GM19463 (cell line): Measurements from ENCODE around the gene GPSM3.

ENCODE experiments used
- ATAC-seq: cut with Tn5 transposase; IDR thresholded peaks from one replicate; pipeline ENCODE4 v1.9.1; 2021; ENCODE audit warnings: mild to moderate bottlenecking, moderate library complexity; ENCODE audit not compliant: unreplicated experiment

The GPSM3 gene

DNA sequence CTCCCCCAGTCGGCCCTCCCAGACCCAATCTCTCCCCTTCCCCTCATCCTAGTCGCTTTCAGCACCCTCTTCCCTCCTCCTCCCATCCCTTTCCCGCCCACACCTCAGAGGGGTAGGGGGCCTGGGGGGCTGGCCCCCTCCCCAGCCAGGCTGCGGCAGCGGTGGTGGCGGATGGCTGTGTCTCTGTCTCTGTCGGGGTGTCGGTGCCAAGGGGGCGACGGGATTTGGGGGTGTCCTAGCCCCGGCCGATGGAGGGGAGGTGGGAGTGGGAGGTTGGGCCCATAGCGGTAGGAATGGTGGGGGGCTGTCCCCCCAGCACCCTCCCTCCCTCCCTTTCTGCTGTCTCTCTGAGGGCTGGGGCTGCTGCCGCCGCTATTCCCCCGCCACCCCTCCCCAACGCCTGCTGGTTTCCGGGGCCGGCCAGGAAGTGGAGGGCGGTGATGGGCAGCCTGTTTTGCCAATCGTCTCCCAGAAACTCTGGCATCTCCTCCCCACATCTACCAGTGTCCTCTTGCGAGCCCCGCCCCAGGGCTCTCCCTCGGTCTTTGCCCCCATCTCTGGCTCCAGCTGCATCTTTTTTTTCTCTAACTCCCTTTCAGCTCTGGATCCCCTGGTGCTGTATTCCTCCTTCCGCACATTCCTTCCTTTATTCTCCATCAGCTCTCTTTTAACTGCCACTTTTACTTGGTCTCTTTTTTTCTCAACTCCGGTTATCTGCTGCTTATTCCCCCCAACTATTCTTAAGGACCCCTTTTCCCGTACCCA lies 16.6 kb downstream of the GPSM3 start, which contains the start of gene AGPAT1:
Gene AGPAT1, minus strand, starts transcription at position 374 of the 765 bp plus-strand sequence. CDS start 4,588 bp downstream, outside the sequence.
- peak; percentile 49 for ATAC-seq

DNA sequence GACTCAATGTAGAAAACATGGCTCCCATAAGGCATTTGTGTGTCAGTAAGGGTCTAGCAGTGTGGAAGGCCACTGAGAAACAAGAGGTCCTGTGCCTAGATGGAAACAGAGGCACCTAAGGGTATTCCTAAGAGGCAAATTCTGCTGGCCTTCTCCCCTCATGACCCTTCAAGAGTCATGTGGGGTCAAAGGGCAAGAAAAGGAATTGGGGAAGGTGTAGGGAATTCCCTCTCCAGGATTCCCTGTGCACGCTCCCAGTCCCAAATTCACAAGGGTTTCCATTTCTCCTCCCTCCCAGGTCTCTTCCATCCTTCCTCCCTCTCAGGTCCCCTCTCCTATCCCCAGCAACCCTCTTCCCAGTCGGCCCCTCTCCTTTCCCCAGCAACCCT lies 17.1 kb downstream of the GPSM3 start:
- ATAC-seq: no peak

DNA sequence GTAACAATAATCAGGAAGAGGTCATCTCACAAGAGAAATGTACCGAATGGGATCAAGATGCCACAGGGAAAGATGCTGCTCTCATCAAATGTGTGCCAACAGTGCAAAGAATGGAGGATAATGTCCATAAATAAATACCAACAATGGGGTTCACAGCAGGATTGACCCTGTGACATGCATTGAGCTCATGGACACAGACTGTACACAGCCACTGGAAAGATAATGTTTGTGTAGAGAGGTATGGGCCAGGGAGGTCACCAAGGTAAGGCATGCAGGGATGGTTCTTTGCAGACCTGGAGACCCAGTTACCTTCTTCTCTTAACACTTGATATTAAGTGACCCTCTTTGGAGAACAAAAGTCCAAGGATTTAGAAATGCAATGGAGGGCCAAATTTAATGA lies 18.0 kb downstream of the GPSM3 start:
- ATAC-seq: no peak

DNA sequence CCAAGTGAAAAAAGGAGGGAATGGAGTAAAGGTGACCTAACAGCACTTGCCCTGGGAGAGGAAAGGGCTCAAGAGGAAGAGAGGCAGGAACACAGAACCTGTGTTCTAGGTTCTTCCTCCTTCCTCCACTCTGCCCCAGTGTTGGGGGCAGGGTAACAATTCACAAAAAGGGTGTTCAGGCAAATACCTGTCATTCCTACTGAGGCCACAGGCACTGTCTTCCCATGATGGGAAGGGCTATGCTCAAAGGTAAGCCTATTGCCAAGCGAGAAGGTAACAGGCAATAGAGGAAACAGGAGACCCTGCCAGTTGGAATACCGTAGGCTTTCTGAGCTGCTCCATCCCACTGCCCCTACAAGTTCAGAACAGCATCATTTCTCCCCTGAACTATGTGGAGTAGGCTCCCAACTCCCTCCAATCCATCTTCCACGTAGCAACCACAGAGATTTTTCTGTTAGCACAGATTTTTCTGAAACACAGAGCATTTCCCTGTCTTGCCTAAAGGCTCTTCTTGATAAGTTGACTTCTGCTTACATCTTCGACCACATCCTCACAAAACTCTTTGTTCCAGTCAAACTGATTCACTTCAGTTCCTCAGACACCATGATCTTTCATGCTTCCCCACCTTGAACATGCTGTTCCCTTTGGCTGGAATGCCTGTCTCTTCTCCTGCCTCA lies 19.3 kb downstream of the GPSM3 start:
- no peak for ATAC-seq

DNA sequence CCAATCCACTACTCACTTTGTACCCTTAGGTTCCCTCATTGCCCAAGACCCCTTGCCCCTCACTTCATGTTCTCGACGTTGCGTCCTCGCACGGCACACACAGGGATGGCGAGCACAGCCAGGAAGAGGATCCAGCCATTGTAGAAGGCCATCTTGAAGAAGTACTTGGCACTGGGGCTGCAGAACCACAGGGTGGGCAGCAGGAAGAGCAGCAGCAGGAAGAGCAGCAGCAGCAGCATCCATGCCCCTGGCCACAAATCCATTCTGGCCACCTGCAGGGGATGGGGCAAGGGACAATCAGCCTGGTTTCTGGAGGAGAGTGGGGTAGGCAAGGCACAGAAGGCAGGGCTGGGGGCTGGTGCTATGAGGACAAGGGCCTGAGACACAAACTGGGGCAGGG lies 21.2 kb downstream of the GPSM3 start:
- ATAC-seq: no peak

DNA sequence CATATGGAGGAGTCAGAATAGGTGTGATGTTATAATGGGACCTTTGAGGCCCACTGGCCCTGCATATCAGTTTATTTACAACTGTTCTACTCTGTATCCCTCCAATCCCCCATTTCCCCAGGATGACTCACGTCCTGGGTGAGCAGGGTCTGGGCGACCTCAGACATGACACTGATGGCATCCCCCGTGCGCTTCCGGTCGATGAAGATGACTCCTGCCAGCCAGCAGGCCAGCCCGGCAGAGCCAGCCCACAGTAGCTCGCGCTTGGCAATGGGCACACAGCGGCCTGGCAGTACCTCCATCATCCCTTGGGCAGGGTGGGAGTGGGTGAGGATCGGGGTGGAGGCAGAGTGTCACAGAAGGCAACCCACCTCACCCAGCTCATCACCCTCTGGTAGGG lies 22.1 kb downstream of the GPSM3 start:
- ATAC-seq: no peak

DNA sequence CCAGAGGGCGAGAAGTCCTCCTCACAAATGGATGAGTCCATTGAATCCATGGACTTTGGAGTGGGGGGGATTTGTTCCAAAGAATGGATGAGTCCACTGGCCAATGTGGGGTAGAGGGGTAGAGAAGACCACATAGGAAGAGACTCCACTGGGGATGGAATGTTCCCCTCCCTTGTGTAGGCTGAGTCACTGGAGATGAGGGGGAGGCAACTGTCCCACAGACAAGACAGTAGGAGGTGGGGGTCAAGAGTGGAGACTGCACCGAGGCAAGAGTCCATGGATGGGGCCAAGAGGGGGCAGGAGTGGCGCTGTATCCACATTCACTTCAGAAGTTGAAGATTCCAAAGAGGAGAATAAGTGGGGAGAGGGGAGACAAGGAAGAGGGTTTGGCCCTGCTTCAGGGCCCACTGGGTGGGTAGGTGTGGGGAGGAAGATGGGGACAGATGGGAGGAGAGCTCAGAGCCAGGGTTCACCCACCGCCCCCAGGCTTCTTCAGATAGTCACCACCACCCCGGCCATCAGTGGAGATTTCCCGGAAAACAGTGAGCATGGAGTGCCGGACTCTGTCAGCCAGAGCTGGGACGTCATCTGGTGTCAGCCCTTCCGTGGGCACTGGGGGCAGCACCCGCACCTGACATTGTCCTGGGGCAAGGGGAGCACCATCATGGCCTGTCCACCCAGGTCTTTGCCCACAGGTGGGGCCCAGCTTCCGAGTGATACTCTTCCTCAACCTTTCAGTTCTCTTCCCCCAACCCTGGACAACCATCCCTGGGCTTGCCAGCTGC lies 23.4 kb downstream of the GPSM3 start:
- no peak for ATAC-seq

DNA sequence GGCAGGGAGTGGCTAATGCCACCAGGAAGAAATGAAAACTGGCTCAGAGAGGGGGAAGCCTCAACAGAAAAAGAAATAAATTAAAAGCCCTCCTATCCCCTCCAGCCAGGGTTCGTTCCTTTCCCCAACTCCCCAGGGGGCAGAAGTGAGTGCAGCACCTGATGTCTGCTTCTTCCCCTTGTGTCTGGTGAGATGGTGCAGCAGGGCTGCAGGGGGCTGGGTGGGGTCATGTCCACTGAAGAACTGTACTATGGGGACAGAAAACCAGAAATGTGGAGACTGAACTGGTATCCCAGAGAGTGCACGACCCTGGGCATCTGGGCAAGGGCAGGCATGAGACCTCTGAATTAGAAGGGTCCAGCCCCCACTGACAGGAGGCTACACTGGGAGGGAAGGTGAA lies 24.1 kb downstream of the GPSM3 start:
- ATAC-seq: no peak

DNA sequence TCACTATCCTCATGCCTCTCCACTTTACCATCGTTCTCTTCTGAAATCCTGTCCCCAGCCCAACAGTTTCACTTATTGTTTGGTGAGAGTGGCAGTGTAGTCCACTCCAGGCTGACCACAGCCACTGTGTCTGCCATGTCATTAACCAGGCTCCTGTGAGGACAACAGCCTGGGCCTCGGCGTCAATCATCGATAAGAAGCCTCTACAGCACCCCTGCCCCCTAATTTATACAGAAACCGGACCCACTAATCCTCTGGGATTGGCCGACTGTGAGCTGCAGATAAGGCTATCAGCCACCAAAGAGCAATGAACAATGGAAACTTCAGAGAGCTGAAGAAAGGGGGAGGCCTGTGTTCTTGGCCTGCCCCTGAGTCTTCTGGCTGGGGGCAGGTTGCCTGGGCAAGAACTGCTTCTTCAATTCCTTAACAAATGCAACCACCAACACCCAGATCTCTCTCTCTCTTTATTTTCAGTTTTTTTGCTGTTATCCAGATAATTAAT lies 24.6 kb downstream of the GPSM3 start:
- no peak for ATAC-seq

DNA sequence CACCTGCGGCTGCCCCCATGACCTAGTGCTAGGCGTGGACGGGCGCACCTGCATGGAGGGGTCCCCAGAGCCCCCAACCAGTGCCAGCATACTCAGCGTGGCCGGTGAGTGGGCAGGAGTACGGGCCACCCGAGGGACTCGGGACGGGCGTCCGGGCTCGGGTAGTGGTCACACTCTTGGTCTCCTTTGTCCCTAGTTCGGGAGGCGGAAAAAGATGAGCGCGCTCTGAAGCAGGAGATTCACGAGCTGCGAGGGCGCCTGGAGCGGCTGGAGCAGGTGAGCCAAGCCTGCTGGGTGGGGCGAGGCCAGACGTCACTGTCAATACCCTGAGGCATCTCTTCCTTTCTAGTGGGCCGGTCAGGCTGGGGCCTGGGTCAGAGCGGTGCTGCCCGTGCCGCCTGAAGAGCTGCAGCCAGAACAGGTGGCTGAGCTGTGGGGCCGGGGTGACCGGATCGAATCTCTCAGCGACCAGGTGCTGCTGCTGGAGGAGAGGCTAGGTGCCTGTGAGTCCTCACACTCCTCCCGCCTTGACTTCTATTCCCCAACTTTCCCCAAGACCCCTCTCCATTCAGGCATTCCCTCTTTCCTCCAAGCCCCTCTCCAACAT lies 25.2 kb downstream of the GPSM3 start:
- no peak for ATAC-seq

DNA sequence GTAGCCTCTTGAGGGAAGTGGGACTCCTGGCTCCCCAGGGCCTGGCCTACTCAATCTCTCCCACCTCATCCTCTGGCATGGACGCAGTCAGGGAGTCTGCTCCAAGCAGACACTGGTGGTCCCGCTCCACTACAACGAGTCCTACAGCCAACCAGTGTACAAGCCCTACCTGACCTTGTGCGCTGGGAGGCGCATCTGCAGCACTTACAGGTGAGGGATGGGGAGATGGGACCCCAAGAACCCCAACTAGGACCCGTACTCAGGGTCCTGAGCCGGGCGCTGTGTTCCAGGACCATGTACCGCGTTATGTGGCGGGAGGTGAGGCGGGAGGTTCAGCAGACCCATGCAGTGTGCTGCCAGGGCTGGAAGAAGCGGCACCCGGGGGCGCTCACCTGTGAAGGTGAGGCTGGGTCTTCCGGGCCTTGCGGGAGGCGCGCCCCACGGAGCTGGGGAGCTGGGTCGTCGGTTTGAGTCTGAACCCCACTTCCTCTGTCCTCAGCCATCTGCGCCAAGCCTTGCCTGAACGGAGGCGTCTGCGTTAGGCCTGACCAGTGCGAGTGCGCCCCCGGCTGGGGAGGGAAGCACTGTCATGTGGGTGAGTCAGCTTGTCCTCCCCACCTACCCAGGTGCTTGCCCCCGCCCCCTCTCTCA lies 25.9 kb downstream of the GPSM3 start:
- ATAC-seq: no peak

DNA sequence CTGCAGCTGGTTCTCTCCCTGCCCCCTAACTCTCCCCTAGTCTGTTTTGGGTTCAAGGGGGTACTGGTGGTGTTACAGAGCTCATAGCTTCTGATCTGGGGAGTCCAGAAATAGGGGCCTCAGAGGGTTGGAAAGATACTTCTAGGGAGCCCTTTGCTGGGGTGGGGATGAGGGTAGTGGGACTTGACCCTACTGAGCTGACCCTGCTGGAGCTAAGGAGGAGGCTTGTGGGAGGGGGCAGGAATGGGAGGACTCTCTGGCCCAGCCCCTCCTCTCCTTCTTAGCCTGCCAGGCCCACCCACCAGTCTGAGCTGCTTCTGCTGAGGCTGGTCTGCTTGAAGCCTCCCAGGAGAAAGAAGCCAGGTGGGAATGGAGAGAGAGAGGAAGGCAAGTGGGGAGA lies 28.1 kb downstream of the GPSM3 start, which contains the start of gene EGFL8:
Gene EGFL8, plus strand, starts transcription at position 301 of the 400 bp plus-strand sequence. CDS start 1,571 bp downstream, outside the sequence.
- ATAC-seq: no peak

DNA sequence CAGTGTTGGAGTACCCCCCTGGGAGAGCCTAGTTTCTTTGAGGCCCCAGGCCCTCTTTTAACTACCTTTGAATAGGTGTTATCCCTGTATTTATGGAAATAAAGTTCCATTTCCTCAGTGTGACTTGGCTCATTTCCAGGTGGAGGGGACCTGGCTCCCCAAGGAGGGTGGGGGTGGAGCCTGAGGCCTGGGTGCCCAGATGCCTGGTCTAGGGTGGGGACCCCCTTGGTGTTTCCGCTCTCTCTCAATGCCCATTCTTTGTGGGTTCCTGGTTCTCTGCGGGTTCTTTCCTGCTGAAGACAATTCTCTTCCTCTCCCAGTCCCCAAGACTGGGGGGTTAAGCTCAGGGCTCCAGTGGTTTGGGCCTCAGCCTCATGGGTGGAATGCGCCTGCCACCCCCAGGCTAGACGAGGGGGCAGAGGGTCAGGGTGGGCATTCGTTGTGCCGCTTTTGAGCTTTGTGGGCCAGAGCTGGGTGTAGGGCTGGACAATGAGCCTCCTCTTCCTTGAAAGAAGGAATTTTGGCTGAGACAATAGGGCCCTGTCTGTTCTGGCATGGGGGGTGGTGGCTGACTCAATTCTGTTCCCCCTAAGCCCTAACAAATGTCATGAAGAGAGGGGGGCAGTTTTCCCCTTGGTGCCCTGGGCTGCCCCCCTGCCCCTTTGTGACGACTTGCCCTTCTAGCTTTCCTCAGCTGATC lies 28.7 kb downstream of the GPSM3 start:
- no peak for ATAC-seq

DNA sequence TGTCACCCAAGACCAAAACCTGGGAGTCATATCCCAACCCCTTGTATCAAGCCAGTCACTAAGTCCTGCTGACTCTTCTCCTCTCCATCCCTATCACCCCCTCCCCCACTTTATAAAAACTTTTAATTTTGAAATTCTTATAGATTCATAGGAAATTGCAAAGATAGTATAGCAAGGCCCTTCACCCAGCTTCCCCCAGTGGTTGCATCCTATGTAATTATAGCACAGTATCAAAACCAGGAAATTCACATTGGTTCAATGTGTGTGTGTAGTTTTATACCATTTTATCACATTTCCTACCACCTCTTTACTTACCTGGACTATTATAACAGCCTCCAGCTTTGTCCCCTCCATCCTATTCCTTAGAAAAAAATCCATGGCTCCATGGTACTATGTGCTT lies 34.4 kb downstream of the GPSM3 start:
- ATAC-seq: no peak

DNA sequence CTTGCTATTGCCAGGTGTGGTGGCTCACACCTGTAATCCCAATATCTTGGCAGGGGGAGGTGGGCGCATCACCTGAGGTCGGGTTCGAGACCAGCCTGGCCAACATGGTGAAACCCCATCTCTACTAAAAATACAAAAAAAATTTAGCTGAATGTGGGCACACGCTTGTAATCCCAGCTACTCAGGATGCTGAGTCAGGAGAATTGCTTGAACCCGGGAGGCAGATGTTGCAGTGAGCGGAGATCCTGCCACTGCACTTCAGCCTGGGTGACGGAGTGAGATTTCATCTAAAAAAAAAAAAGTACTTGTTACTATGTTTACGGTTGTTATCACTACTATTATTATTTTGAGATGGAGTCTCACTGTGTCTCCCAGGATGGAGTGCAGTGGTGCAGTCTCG lies 35.6 kb downstream of the GPSM3 start:
- no peak for ATAC-seq

DNA sequence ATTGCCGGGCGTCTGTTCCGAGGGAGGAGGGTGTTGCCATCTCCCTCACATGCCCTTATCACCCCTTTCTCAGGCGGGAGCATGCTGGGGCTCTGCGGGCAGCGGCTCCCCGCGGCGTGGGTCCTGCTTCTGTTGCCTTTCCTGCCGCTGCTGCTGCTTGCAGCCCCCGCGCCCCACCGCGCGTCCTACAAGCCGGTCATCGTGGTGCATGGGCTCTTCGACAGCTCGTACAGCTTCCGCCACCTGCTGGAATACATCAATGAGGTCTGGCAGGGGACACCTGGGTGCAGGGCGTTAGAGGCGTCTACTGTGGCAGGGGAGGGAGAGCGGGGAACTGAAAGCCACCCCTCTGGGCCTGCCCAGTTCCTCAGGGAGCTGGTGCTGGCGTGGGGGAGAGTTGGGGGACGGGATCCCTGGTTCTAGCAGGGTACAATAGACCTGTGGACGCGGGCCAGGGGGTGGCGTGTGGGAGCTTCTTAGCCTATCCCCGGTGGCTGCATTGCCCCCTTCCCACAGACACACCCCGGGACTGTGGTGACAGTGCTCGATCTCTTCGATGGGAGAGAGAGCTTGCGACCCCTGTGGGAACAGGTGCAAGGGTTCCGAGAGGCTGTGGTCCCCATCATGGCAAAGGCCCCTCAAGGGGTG lies 37.8 kb downstream of the GPSM3 start:
- ATAC-seq: peak; percentile 80

DNA sequence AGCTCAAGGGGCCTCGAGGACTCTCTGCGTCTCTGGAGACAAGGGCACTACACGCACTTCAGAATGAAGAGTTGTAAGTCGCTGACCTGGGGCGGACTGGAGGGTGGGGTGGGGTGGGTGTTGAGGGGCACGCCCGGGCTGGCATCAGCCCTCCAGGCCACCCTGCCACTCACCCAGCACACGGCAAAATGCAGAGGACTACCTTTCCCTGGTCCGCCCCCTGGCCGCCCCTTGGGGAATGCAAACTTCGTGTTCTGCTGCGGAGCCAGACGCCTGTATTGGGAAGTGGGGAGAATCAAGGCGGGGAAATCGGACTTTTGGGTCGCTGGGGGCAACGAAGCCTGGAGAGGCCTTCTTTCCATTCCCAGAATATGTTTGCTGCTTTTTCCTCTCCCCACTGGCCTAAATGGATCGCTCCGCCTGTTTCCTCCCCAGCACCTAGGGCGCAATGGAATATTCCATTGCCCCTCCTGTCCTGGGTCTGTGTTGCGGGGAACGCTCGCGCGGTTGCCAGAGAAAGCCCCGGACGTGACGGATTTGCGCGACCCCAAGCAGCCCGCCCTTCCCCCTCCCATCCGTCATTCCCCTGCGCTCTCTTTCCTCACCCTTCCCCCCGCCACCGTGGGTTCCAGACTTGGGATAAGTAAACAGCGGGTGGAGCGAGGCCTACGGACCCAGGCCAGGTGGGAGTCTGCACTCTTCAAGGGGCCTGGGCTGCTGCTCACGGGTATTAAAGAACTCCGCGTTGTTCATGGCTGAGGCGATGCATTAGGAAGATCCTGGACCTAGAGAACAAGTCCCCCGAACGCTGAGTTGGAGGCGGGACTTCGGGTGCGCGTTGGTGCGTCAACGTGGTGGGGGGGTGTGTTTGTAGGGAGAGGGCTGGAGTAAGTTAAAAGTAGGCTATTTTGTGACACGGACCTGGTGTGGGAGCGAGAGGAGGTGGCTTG lies 38.6 kb downstream of the GPSM3 start, which contains the start of gene PPT2:
Gene PPT2, plus strand, starts transcription at position 578 of the 950 bp plus-strand sequence. CDS start 454 bp downstream, outside the sequence.
- ATAC-seq: peak; percentile 29
